Raji (cell line): ENCODE data around the gene CYP4F11.

Experiments used
- POLR2A ChIP-seq: IDR thresholded peaks from 2 replicates; pipeline ENCODE4 v1.6.1; 2011; ENCODE audit warnings: low read depth, low read length, control low read depth; ENCODE audit not compliant: insufficient read depth

Gene CYP4F11

GRCh38 chr19:15935167-15935702, 906 bp upstream of the CYP4F11 start:
- TF ChIP-seq POLR2A = no peak

DNA sequence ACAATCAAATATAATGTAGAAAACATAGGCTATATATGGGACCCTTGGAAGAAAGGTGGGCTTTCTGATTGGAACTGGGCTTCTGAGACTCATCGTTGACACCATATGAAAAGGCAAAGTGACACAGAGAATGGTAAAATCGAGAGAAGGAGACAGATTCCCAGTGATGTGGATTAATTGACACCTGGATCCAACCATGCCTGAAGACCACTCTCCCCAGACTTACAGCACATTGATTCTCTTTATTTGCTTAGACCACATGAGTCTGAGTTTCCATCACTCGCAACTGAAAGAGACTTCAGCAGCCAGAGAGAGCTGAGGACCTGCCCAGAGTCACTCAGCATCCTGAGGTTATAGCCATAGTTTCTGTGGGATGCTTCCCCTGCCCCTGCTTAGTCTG, 6.0 kb downstream of the CYP4F11 start:
- no peak for TF ChIP-seq POLR2A

- no peak for TF ChIP-seq POLR2A
Observed at GRCh38 chr19:15926484-15926883, 7.8 kb downstream of the CYP4F11 start.

GRCh38 chr19:15923702-15924101, 10.6 kb downstream of the CYP4F11 start:
- TF ChIP-seq POLR2A = no peak

DNA sequence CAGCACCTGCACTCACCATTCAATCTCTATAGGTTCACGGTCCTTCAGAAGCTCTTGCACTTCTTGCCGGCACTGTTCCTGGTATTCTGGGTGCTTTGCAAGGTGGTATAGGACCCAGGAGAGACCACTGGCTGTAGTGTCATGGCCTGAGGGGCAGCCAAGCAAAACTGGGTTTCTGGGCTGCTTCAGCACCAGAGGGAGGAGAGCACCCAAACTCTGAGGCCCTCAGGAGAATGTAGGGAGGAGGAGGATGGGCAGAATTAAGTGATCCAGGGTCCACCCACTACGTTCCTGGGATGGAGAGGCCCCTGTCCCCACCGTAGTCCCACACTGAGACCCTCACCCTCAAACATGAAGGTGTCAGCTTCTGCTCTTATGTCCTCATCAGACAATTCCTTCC, 12.3 kb downstream of the CYP4F11 start:
- no peak for TF ChIP-seq POLR2A

GRCh38 chr19:15919243-15919642, 15.1 kb downstream of the CYP4F11 start:
- TF ChIP-seq POLR2A = no peak

DNA sequence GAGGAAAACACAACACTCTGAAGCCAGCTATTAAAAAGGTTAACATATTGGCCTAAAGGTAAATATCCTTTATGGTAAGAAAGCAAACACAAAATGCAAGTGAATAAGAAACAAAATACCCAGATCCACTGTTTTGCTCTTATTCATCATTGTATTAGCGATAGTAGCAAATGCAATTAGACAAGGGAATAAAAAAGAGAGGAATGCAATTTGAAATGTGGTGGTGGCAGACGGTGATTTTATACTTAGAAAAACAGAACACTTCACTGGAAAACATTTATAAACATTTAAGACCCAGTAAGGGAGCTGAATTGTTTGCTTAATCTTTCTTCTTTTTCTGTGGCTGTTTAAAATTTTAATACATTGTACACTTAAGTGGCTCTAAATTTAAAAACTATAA, 19.2 kb downstream of the CYP4F11 start:
- no peak for TF ChIP-seq POLR2A

- TF ChIP-seq POLR2A = no peak
Observed at GRCh38 chr19:15913830-15914229, 20.5 kb downstream of the CYP4F11 start.

DNA sequence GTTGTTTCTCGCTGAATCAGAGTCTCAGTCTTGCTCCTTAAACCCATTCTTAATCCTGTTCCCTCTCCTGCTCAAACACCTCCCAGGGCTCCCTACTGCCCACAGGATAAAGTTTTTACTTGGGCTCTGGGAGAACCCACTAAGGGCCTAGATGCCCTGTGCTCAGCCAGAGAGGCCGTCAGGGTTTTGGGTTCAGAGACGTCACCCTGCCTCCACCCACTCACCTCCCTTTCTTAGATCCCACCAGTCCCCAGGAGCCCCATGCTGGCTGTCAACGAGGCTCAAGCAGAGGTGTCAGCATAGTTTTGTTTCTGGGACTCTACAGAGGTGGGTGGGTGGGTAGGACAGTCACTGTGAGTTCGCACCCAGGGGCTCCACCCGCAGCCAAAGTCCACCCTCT, 20.9 kb downstream of the CYP4F11 start:
- TF ChIP-seq POLR2A = no peak

DNA sequence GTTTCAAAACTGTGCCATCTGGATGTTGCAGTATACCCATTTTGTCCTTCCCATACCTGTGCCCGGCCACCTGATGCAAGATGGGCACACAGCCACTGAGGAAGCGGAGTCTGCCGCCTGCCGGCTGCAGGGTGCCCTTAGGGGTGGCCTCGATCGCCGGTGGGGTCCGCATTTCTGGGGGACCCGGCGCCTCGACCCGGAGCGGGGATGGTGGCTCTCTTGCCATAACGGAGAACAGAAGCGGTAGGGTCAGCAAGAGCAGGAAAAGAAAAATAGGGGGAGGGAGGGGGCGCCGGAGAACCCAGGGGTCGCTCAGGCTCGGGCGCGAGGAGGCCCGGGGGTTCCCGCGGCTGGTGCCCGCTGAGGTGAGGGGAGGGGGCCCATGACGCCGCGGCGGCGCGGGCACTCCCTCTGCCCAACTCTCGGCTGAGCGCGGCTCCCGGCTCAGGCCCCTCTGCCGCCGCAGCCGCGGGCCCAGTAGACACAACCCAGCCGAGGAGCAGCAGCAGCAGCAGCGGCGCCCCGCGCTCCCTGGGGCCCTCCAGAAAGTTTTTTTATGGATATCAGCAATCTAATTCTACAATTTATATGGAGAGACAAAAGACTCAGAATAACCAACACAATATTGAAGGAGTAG, 22.6 kb downstream of the CYP4F11 start:
- no peak for TF ChIP-seq POLR2A

- TF ChIP-seq POLR2A = no peak
Observed at GRCh38 chr19:15905026-15905425, 29.3 kb downstream of the CYP4F11 start.

DNA sequence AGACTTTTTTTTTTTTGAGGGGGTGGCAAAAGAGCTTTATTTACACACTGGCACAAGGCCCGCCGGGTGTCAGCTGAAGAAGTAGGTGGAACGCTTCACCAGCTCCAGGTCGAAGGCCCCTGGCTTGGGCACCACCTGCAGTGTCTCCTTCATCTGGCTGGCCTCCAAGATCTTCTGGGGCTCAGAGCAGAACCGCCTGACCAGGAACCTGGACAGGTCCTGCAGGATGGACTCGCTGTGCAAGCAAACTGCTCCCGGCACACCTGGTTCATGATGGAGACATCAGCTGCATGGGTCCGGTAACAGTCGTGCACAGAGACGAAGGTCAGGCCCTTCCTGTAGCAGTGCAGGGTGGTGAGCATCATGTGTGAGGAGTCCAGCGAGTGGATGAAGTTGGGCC, 32.1 kb downstream of the CYP4F11 start:
- TF ChIP-seq POLR2A = no peak

GRCh38 chr19:15900504-15900903, 33.8 kb downstream of the CYP4F11 start:
- TF ChIP-seq POLR2A = no peak

DNA sequence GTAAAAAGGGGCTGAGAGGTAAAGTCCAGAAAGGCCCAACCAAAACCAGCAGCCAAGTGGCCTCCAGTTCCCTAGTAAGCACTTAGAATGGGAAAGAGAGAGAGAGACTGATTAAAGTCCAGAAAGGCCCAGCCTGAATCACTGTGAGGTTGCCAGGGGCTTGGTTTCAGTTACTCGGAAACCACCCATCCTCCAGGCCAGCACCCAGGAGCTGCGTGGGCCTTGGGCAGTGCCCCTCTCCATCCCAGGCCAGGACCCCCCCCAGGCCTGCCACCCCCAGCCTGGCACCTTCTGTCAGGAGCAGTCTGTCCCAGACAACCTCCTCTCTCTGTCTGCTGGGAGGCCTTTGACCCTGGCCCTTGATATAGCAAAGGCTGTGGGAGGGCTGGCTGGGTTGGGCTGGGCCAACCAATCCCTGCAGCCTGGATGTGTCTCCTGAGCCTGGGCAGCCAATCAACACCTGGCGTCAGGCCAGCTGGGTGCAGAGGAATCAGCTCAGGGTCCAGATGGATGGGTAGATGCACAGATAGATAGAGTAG, 36.5 kb downstream of the CYP4F11 start, which contains the start of gene CYP4F2:
Gene CYP4F2 (minus strand): TSS at position 337 of the 539 bp plus-strand sequence. CDS start 463 bp downstream, outside the sequence.
- no peak for TF ChIP-seq POLR2A

DNA sequence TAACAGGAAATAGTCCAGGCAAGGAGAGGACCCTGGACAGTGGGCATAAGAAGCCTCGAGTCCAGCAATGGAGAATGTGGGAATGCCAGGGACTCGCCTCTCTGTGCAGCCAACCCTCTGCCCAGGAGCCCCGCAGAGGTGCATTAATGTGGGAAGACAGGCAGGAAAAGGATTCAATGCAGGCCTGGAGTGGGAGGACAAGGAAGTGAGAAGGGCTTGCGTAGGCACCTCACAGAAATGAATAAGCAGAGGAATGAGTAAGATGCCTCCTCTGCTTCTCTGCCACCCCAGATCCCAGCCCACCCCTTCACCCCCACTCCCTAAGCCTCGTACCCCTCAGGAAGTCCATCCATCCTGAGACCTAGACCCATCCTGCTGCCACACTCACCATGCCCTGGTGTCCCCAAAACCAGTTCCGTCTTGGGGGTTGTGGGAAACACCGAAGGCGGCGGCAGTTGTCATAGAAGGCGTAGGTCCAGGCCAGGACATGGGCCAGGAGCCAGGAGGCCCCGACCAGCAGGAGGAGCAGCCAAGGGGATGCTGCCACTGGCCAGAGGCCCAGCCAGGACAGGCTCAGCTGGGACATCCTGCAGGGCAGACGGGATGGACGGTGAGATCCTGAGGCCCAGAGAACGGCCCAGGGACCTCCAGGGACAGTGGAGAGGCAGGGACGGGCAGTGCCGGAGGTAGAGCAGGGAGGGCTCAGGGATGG, 37.1 kb downstream of the CYP4F11 start:
- no peak for TF ChIP-seq POLR2A

GRCh38 chr19:15895876-15896430, 38.4 kb downstream of the CYP4F11 start:
- no peak for TF ChIP-seq POLR2A
